GM23338 (cell line): ENCODE data around the gene ENDOV. TPM values are rescaled to one million over a fixed set of nuclear protein-coding genes. Genes with fewer than 3 reads are reported as not detected.

ENCODE experiments used
- ATAC-seq: fragments of 200-7000 bp; cut with Tn5 transposase; 3 replicates; pipeline ENCODE4 v1.9.1; 2020
- DNase-seq: peaks from one replicate; pipeline ENCODE4 v3.0.0-alpha.2; 2015; ENCODE audit warnings: low spot score
- H2AFZ ChIP-seq: fragments of 200-600 bp; sonication (generic); 2 replicates; pipeline ENCODE4 v1.8.0; 2016; ENCODE audit warnings: antibody characterized with exemption, mild to moderate bottlenecking, moderate library complexity
- H3F3A ChIP-seq: fragments of 200-600 bp; sonication (generic); replicated peaks from 2 replicates; pipeline ENCODE4 v1.8.0; 2017; ENCODE audit warnings: antibody characterized with exemption, mixed run types, low read depth
- H3K27ac ChIP-seq: fragments of 200-600 bp; sonication (generic); 2 replicates; pipeline ENCODE4 v1.6.1; 2016; ENCODE audit warnings: low read depth
- H3K27me3 ChIP-seq: fragments of 200-600 bp; sonication (generic); 2 replicates; pipeline ENCODE4 v1.8.0; 2016; ENCODE audit warnings: mild to moderate bottlenecking, mixed run types, moderate library complexity; ENCODE audit not compliant: insufficient read depth
- H3K36me3 ChIP-seq: fragments of 200-600 bp; sonication (generic); 2 replicates; pipeline ENCODE4 v1.8.0; 2016; ENCODE audit warnings: mild to moderate bottlenecking; ENCODE audit not compliant: insufficient read depth
- H3K4me1 ChIP-seq: fragments of 200-600 bp; sonication (generic); 2 replicates; pipeline ENCODE4 v1.8.0; 2016; ENCODE audit warnings: mild to moderate bottlenecking, moderate library complexity; ENCODE audit not compliant: insufficient read depth
- H3K4me2 ChIP-seq: fragments of 200-600 bp; sonication (generic); 2 replicates; pipeline ENCODE4 v1.7.1; 2017; ENCODE audit warnings: mixed run types
- H3K4me3 ChIP-seq: fragments of 200-600 bp; sonication (generic); 2 replicates; pipeline ENCODE4 v1.6.1; 2016; ENCODE audit warnings: mixed run types
- H3K79me2 ChIP-seq: fragments of 200-600 bp; sonication (generic); replicated peaks from 2 replicates; pipeline ENCODE4 v1.8.0; 2017; ENCODE audit warnings: mild to moderate bottlenecking; ENCODE audit not compliant: insufficient read depth
- H3K9me2 ChIP-seq: fragments of 200-600 bp; sonication (generic); 2 replicates; pipeline ENCODE4 v1.8.0; 2017; ENCODE audit not compliant: insufficient read depth
- H4K20me1 ChIP-seq: fragments of 200-600 bp; sonication (generic); replicated peaks from 2 replicates; pipeline ENCODE4 v1.8.0; 2017; ENCODE audit warnings: mild to moderate bottlenecking; ENCODE audit not compliant: insufficient read depth
- H3K27ac Mint-ChIP-seq: 2 replicates; pipeline ENCODE4 v1.8.0; 2020; ENCODE audit warnings: inconsistent platforms, mild to moderate bottlenecking, moderate library complexity, mixed read lengths
- H3K27me3 Mint-ChIP-seq: 3 replicates; pipeline ENCODE4 v1.8.0; 2022; ENCODE audit warnings: low read depth, mild to moderate bottlenecking, moderate library complexity, mixed read lengths, inconsistent platforms; ENCODE audit not compliant: insufficient read depth, poor library complexity
- H3K36me3 Mint-ChIP-seq: 3 replicates; pipeline ENCODE4 v1.8.0; 2021; ENCODE audit warnings: low read depth, mild to moderate bottlenecking, inconsistent platforms, moderate library complexity, mixed read lengths
- H3K4me1 Mint-ChIP-seq: 3 replicates; pipeline ENCODE4 v1.8.0; 2020; ENCODE audit warnings: mild to moderate bottlenecking, inconsistent platforms, mixed read lengths
- H3K4me3 Mint-ChIP-seq: 3 replicates; pipeline ENCODE4 v1.8.0; 2021; ENCODE audit warnings: moderate library complexity, mild to moderate bottlenecking, inconsistent platforms, mixed read lengths
- H3K9me3 Mint-ChIP-seq: 3 replicates; pipeline ENCODE4 v1.8.0; 2020; ENCODE audit warnings: moderate library complexity, mild to moderate bottlenecking, inconsistent platforms, mixed read lengths
- CREB1 ChIP-seq: fragments of 250-450 bp; sonication (Bioruptor Pico); IDR thresholded peaks from 2 replicates; pipeline ENCODE4 v1.5.0; 2020; ENCODE audit warnings: low read depth, mild to moderate bottlenecking, moderate library complexity
- CTCF ChIP-seq, 2 experiments: fragments of 200-600 bp in 1 of 2; sonication (generic) in 1 of 2; conservative IDR thresholded peaks; 2 replicates each; pipeline versions ENCODE4 v1.5.1 to v1.6.1; 2016 to 2017; ENCODE audit warnings: antibody characterized with exemption in 2 of 2, low read depth in 2 of 2, mild to moderate bottlenecking in 2 of 2, moderate library complexity in 1 of 2
- ETS1 ChIP-seq: IDR thresholded peaks from 2 replicates; pipeline ENCODE4 v1.6.1; 2016; ENCODE audit warnings: antibody characterized with exemption
- EZH2 ChIP-seq: fragments of 200-600 bp; sonication (generic); IDR thresholded peaks from one replicate; pipeline ENCODE4 v1.8.0; 2017; ENCODE audit warnings: antibody characterized with exemption, mild to moderate bottlenecking, low read depth; ENCODE audit not compliant: unreplicated experiment
- EZH2phosphoT487 ChIP-seq: fragments of 200-600 bp; sonication (generic); IDR thresholded peaks from one replicate; pipeline ENCODE4 v1.8.1; 2018; ENCODE audit warnings: antibody characterized with exemption; ENCODE audit not compliant: unreplicated experiment
- JUNB ChIP-seq: IDR thresholded peaks from one replicate; pipeline ENCODE4 v1.6.1; 2016; ENCODE audit warnings: antibody characterized with exemption; ENCODE audit not compliant: unreplicated experiment
- NANOG ChIP-seq: IDR thresholded peaks from 2 replicates; pipeline ENCODE4 v1.6.1; 2016; ENCODE audit warnings: antibody characterized with exemption, borderline replicate concordance
- POLR2AphosphoS5 ChIP-seq: IDR thresholded peaks from 2 replicates; pipeline ENCODE4 v1.6.1; 2016; ENCODE audit warnings: antibody characterized with exemption, low read depth
- REST ChIP-seq: IDR thresholded peaks from one replicate; pipeline ENCODE4 v1.6.1; 2018; ENCODE audit warnings: antibody characterized with exemption; ENCODE audit not compliant: unreplicated experiment
- STAT1 ChIP-seq: IDR thresholded peaks from one replicate; pipeline ENCODE4 v1.6.1; 2016; ENCODE audit warnings: antibody characterized with exemption; ENCODE audit not compliant: unreplicated experiment
- ZNF114 ChIP-seq: fragments of 250-450 bp; sonication (Bioruptor Pico); IDR thresholded peaks from 2 replicates; pipeline ENCODE4 v1.5.0; 2020; ENCODE audit warnings: mild to moderate bottlenecking, moderate library complexity
- ZNF331 ChIP-seq: fragments of 250-450 bp; sonication (Bioruptor Pico); IDR thresholded peaks from 2 replicates; pipeline ENCODE4 v1.5.0; 2020; ENCODE audit warnings: low read depth, mild to moderate bottlenecking, moderate library complexity
- ZNF462 ChIP-seq: fragments of 250-450 bp; sonication (Bioruptor Pico); IDR thresholded peaks from 2 replicates; pipeline ENCODE4 v1.5.0; 2020; ENCODE audit warnings: mild to moderate bottlenecking, moderate library complexity
- polyA plus RNA-seq: library from polyadenylated mRNA; unstranded; fragments of >200 nt; fragmentation: Nextera tagmentation; extraction: Ambion mirVana; gene quantifications from 2 replicates; pipeline ENCODE4 v1.2.1, GENCODE V29; 2016
- total RNA-seq: library from RNA; depleted of rRNA; stranded (reverse); fragments of >200 nt; shearing (Covaris generic); gene quantifications from 2 replicates; pipeline ENCODE4 v1.2.3, GENCODE V29; 2014

The ENDOV gene
- total and polyA plus RNA-seq, 2 experiments from 2014 or later: 11.5 to 16.1 TPM

- H3K9me2 ChIP-seq: no peaks in the 10 kb centered on the region
- H3K27me3 ChIP-seq: no peaks in the 10 kb centered on the region
- no peaks in the 10 kb centered on the region for H3K36me3 ChIP-seq
- H3F3A ChIP-seq: no peaks in the 10 kb centered on the region
- ATAC-seq: no peak
- H3K4me1 ChIP-seq: no peaks in the 10 kb centered on the region
- Mint-ChIP-seq H3K27me3 (peaks cover 8% of the 10 kb centered on the region), H3K4me3 (no peak overlapping the region), H3K36me3 (no peaks in the 10 kb centered on the region; the same call in 2 of the 3 replicates), H3K9me3 (no peaks in the 10 kb centered on the region), H3K27ac (no peak overlapping the region), H3K4me1 (peaks cover 4% of the 10 kb centered on the region; the same call in 2 of the 3 replicates)
- no peak overlapping the region for H3K27ac ChIP-seq
- TF ChIP-seq NANOG: no peak
- no peak for TF ChIP-seq CREB1 (CRISPR knock-in tag)
- no peak for TF ChIP-seq EZH2
- no peak for TF ChIP-seq JUNB
- TF ChIP-seq REST: no peak
- TF ChIP-seq EZH2phosphoT487: no peak
- no peak for TF ChIP-seq ZNF462 (CRISPR knock-in tag)
- TF ChIP-seq ZNF114 (CRISPR knock-in tag): no peak
- TF ChIP-seq ZNF331 (CRISPR knock-in tag): no peak
- no peak for TF ChIP-seq STAT1
- no peak for TF ChIP-seq ETS1
- no peak for TF ChIP-seq CTCF (conservative IDR thresholded peaks at IDR 0.05; ENCODE audit: low read depth in 2 of 2)
- no peak for TF ChIP-seq POLR2AphosphoS5
- H3K79me2 ChIP-seq: no peaks in the 10 kb centered on the region
- H3K4me2 ChIP-seq: no peak overlapping the region
- H3K4me3 ChIP-seq: no peak overlapping the region
- H2AFZ ChIP-seq: no peak overlapping the region
- DNase-seq: no peak
- no peaks in the 10 kb centered on the region; the same call in 1 of the 2 replicates for H4K20me1 ChIP-seq
Measured at GRCh38 chr17:80428796-80429195, 13.8 kb downstream of the ENDOV start.
